ENCODE data around the gene LCN10. TPM values are rescaled to one million over a fixed set of nuclear protein-coding genes. Genes with fewer than 3 reads are reported as not detected.
A peak's percentile ranks its signal among the peaks of the same experiment; 100 is the strongest.

Gene LCN10
- total RNA-seq, 1 experiment from 2014 or later, result 1.5 TPM

GRCh38 chr9:136764301-136764891 is 21.7 kb upstream of the LCN10 start, which contains the start of gene LCN15:
Gene LCN15, minus strand, starts transcription at chr9:136764518. Its CDS starts 30 bp downstream, at chr9:136764488.
- Mint-ChIP-seq H3K27me3 (ENCODE audit: low read depth) (peaks cover 21% of the 10 kb centered on the region), H3K27ac (no peak within 1 kb of the TSS), H3K9me3 (peaks cover 0 to 5% of the 10 kb centered on the region in 2 experiments; a peak in 1 of 5 replicates), H3K4me3 (peak within 1 kb of the TSS in 1 of 2 experiments; percentile 38; a peak in 1 of 5 replicates), H3K36me3 (ENCODE audit: insufficient read depth in 1 of 3, low read depth in 3 of 3) (no peaks in the 10 kb centered on the region; a peak in 1 of 7 replicates), H3K4me1 (peaks cover 15 to 28% of the 10 kb centered on the region in 2 experiments)
- Histone ChIP-seq H2BK120ac (ENCODE audit: low read depth, low read length, poor library complexity, severe bottlenecking) (no peak within 1 kb of the TSS), H2AK5ac (ENCODE audit: insufficient read length, low read length) (no peak within 1 kb of the TSS), H3K79me2 (ENCODE audit: insufficient read depth, low read length) (no peaks in the 10 kb centered on the region), H4K20me1 (ENCODE audit: control insufficient read depth, insufficient read depth, insufficient read length) (no peaks in the 10 kb centered on the region), H3K23me2 (ENCODE audit: insufficient read length, low read depth, low read length, poor library complexity, severe bottlenecking) (no peaks in the 10 kb centered on the region), H4K8ac (replicated peaks; ENCODE audit: insufficient read length, low read depth, low read length) (no peak within 1 kb of the TSS), H3K27ac (ENCODE audit: insufficient read length, low read depth, low read length) (no peak within 1 kb of the TSS), H3K56ac (ENCODE audit: insufficient read length, low read depth, low read length) (no peak within 1 kb of the TSS), H2BK5ac (ENCODE audit: insufficient read length, low read length) (no peak within 1 kb of the TSS), H3K4me2 (ENCODE audit: insufficient read depth, insufficient read length, low read length) (no peak within 1 kb of the TSS), H3K18ac (ENCODE audit: insufficient read length, low read depth, low read length) (no peak within 1 kb of the TSS), H3K79me1 (ENCODE audit: insufficient read depth, low read depth, low read length, poor library complexity, severe bottlenecking) (no peaks in the 10 kb centered on the region), H3T11ph (ENCODE audit: low read length) (no peak within 1 kb of the TSS), H3K9ac (ENCODE audit: extremely low read depth, insufficient read length, low read length) (no peak within 1 kb of the TSS), H3K4me1 (ENCODE audit: insufficient read depth, low read length) (no peaks in the 10 kb centered on the region), H3K27me3 (ENCODE audit: insufficient read depth, low read length) (no peaks in the 10 kb centered on the region), H4K91ac (ENCODE audit: insufficient read length, low read depth, low read length) (no peak within 1 kb of the TSS), H2BK20ac (ENCODE audit: low read depth, low read length, poor library complexity, severe bottlenecking) (no peak within 1 kb of the TSS), H2BK12ac (ENCODE audit: insufficient read length, low read depth, low read length) (no peak within 1 kb of the TSS), H3K14ac (ENCODE audit: insufficient read depth, low read length) (no peak within 1 kb of the TSS; the same call in 1 of the 2 replicates), H3K9me3 (ENCODE audit: control insufficient read depth, low read depth, low read length) (no peaks in the 10 kb centered on the region), H2AFZ (ENCODE audit: low read length) (no peak within 1 kb of the TSS), H2BK15ac (ENCODE audit: low read depth, low read length) (no peak within 1 kb of the TSS), H3K4ac (ENCODE audit: low read depth, low read length) (no peak within 1 kb of the TSS), H4K5ac (ENCODE audit: insufficient read length, low read depth, low read length) (no peak within 1 kb of the TSS), H3K23ac (ENCODE audit: insufficient read length, low read depth, low read length) (no peak within 1 kb of the TSS)
- no CpG with 5 or more reads among the region's 14 CpGs for WGBS (ENCODE audit: extremely low coverage, insufficient read length, low lambda C conversion rate)
- TF ChIP-seq, protein P1, sequence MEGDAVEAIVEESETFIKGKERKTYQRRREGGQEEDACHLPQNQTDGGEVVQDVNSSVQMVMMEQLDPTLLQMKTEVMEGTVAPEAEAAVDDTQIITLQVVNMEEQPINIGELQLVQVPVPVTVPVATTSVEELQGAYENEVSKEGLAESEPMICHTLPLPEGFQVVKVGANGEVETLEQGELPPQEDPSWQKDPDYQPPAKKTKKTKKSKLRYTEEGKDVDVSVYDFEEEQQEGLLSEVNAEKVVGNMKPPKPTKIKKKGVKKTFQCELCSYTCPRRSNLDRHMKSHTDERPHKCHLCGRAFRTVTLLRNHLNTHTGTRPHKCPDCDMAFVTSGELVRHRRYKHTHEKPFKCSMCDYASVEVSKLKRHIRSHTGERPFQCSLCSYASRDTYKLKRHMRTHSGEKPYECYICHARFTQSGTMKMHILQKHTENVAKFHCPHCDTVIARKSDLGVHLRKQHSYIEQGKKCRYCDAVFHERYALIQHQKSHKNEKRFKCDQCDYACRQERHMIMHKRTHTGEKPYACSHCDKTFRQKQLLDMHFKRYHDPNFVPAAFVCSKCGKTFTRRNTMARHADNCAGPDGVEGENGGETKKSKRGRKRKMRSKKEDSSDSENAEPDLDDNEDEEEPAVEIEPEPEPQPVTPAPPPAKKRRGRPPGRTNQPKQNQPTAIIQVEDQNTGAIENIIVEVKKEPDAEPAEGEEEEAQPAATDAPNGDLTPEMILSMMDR (conservative IDR thresholded peaks at IDR 0.05), result no peak
- peak; percentile 36 for DNase-seq
